Midbrain (tissue), 1 donor: ENCODE results near the gene BMPER.

Experiments
- DNase-seq: peaks from one replicate; lab custom pipeline; 2025; lab: John Stamatoyannopoulos, UW

Gene BMPER

DNA sequence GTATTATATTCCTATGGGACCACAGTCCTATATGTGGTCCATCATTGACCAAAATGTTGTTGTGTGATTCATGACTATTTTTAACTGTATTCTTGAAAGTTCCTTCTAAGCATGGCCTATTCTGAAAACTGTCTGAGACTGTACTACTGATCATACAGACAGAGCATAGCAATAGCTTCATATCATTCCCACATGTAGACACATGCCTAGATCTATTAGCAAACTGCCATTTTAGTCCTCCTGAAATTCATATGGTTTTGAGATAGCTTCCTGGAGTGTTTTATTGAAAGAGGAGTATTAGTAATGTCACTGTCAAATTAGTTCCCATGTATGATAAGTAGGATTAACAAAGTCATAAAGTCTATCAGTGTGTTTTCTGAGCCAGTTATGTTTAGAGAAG, 157.5 kb downstream of the BMPER start:
- DNase-seq, result no peak

GRCh38 chr7:34064519-34065158, 159.3 kb downstream of the BMPER start:
- no peak for DNase-seq

DNA sequence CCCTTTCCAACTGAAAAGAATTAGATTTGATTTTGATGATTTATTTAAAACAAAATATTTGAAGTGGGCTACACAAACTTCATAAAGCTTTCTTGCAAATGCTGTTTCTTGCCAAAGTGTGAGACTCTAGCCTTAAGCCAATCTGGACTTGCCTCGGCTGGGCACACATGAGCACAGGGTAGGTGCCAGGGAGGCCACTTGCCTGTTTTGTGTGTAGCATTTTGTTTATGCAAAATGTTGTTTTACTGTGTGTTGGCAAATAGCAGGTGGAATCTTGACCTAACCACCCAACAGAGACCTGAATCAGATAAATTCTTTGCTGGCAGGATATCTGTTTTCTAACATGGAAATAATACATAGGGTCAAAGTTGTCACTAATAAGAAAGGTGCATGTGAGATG, 161.1 kb downstream of the BMPER start:
- no peak for DNase-seq

DNA sequence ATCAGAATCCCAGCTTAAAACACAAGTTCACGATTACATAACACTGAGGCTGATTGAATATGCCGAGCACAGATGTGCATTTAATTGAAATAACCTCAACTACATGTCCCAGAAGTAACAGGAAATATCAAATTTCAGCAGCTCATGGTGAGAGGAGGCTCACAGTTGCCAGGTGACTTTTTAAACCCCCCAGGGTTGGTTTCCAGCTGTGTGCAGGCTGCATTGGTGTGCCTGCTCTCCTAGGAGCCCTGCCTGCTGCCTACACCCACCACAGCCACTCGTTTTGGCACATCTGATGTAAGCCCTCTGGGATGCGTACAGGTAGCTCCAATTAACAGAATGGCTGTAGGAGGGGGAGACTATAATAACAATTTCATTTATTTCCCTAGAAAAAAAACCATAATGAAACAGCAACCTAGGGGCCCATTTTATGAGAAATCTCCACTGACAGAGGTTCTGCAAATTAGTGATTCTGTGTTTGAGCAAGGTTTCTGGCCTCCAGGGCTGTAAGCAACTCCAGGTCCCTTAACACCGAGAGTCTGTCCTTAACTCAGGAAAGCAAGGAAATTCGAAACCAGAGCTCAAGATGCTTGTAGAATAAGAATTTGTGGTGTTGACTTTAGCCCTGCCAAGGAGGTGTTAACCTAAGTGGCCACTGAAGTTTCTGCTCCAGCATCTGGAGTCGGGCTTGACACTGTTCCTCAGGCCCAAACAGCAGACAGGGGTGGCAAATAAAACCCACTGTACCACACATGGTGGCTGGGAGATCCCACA, 161.9 kb downstream of the BMPER start:
- no peak for DNase-seq

DNA sequence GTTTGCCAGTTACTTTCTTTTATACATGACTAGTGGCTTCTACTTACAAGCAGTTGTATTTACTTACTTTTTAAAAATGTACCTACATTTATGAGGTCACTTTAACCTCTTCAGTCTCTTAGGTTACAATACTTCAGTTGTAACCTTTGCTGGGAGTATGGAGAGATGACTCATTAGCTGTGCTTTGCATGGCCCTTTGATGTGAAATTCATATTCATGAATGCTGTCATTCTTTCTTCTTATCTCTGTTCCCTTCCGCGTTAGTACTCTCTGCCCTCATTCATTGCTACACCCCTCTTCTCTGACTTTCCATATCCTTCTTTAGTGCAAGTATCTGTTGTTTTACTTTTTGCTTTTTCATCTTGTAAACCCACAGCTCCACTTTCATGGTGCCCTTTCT, 164.3 kb downstream of the BMPER start:
- DNase-seq, result no peak

DNA sequence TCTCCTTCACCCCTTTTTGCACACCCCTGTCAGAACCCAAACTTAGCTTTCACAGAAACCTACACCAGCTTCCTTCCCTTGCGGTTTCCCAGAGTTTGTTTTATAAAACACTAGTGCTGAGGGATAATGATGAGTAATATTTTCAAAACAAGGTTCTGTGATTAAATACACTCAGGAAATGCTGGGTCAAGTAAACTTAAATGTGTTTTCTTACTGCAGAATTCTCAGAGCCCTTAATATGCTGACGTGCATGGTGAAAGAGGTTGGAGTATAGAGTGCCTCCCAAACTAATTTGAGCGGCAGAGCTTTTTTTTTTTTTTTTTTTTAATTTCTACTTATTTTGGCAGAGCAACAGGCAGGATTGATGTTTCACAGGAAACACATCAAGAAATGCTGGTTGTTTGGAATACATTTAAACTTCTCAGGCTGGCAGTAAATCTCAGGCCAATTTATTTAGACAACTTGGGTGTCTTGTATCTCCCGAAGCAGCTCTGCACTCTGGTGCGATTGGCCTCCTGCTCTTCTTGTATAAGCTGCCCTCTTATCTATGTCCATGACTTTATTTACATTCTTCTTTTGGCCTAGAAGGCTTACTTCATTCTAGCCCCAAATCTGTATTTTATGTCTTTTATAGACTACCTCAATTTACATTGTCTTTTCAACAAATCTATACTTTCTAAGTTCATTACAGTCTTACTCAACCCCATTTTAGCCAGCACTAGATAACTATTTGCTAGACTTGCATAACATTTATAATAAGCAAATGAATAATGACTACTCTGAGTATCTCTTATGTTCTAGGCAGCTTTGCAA, 165.4 kb downstream of the BMPER start:
- DNase-seq, result no peak

DNA sequence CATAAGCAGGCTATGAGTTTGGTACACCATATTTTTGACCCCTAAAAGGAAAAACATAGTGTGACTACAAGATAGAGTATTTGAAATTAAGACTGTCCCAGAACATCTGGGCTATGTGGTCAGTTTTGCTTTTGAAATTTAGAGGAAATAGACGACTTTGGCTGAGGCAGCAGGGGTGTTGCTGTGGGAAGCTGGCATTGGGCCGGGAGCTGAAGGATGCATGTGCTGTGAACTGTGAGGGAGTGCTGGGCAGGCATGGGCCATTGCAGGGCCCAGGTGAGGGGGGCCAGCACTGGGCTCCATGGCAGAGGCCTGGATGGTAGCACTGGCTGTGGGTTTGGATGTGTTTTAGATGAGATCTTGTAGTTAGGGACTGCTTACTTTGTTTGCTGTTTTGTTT, 168.3 kb downstream of the BMPER start:
- DNase-seq, result no peak

GRCh38 chr7:34074421-34074820, 169.1 kb downstream of the BMPER start:
- DNase-seq, result no peak

DNA sequence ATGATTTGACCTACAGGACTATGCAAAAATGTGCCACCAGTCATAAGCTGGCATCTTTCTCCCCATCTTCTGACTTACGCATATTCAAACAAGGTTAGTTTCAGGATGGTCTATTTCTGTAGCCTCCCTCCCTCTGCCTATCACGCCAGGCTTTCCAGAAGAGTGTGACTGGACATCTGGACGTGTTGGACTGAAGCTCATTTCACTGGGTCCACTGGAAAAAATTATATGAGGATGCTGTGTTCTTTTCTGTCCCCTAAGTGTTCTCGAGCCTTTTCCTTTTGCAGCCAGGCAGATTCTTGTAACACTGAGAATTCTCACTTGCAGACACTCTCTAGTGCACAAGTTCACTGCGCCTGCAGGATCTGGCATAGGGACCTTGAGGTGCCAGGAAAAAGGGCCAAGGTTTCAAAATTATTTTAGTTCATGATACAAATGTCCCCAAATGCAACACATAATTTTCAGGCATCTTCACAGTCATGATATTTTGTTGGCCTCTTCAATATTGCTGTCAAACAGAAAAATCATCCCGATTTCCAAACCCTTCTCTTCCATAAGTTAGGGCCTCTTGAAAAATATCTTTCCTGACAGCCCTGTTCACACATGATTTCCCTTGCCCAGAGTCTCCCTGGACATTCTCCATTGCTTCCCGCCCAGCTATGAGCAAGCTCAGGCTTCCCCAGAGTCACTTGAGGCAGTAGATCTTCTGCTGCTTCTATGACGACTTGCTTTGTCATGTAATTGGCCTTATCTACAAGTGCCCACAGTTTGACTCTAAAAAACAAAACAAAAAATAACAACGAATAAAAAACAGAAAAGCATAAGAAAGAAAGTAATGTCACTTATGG, 170.4 kb downstream of the BMPER start:
- no peak for DNase-seq

- no peak for DNase-seq
These were observed 171.8 kb downstream of the BMPER start for GRCh38 chr7:34077168-34077567.

DNA sequence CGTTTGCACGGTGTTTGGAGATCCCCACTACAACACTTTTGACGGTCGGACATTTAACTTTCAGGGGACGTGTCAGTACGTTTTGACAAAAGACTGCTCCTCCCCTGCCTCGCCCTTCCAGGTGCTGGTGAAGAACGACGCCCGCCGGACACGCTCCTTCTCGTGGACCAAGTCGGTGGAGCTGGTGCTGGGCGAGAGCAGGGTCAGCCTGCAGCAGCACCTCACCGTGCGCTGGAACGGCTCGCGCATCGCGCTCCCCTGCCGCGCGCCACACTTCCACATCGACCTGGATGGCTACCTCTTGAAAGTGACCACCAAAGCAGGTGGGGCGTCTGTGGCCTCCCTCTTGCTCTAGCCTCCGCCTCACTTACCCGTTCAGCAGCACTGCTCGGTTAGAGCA, 173.5 kb downstream of the BMPER start:
- no peak for DNase-seq

GRCh38 chr7:34080513-34080912, 175.2 kb downstream of the BMPER start:
- no peak for DNase-seq

- no peak for DNase-seq
These were observed 176.6 kb downstream of the BMPER start for GRCh38 chr7:34081935-34082334.

DNA sequence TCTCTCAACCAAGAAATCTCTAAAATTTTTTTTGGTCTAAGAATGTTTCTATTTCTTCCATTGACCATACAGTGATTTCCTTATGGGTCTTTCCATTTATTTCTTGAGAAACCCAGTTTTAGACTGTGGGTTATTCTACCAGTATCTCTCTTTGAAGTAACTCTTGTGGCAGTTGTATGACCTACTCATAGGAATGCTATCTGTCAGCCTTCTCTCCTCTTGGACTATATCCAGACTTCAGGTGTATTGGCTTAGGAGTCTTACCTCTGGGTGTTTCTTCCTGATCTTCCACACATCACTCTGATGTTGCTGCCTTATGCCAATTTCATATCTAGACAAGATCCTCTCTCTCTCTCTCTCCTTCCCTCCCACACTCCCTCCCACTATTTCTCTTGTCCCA, 178.1 kb downstream of the BMPER start:
- no peak for DNase-seq

DNA sequence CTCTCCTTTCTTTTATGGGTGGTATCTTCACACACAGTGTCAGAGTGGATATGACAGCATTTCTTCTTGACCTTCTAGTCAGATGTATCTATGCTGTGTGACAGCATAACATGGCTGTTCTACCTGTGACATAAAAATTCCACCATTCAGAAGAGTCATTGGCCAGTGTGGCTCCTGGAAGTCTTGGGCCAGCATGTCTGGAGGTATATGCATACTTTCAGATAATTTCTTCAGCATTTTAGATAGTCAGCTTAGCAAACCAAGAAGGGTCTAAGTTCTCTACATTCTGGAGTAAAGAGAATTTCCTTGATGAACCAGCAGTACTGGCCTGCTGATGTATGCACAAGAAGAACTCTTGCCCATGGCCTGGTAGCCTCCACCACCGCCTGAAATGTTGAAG, 179.3 kb downstream of the BMPER start:
- no peak for DNase-seq

DNA sequence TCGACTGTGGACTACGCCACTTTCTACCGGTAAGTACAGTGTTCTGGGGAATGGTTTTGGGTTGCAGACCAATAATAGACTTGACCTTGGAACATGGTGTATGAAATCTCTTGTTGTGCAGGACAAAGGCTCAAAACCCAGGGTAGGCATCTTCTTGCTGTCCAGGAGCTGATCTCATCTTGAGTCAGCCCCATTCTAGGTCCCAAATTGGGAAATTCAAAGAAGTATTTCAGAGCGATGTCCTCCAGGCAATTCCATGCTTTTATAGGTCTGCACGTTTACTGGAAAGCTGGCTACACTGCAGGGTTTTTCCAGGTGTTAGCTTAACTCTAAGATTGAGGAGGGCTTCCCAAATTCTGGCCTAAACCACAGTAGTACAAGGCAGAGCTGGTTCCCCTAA, 180.7 kb downstream of the BMPER start:
- no peak for DNase-seq

DNA sequence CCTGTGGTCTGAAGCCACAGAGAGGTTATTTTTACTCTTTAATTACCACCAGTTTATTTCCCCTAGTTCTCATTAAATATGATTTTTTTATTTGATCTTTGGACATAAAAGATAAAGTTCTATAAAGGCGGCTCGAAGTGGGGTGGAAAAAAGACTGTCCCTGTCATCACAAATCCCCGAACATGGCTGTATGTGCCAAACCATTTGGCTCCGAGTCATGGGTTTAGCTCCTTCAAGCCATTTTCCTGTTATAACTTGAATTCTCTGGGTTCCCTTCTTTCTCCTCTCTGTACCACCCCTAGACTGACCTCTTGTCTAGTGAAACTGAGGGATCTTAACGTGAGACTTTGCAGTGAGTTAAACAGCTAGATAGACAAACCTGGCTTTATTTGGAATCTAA, 181.6 kb downstream of the BMPER start:
- no peak for DNase-seq

GRCh38 chr7:34087892-34088891, 182.9 kb downstream of the BMPER start:
- DNase-seq, result no peak

- no peak for DNase-seq
These were observed 185.5 kb downstream of the BMPER start for GRCh38 chr7:34090816-34091215.

DNA sequence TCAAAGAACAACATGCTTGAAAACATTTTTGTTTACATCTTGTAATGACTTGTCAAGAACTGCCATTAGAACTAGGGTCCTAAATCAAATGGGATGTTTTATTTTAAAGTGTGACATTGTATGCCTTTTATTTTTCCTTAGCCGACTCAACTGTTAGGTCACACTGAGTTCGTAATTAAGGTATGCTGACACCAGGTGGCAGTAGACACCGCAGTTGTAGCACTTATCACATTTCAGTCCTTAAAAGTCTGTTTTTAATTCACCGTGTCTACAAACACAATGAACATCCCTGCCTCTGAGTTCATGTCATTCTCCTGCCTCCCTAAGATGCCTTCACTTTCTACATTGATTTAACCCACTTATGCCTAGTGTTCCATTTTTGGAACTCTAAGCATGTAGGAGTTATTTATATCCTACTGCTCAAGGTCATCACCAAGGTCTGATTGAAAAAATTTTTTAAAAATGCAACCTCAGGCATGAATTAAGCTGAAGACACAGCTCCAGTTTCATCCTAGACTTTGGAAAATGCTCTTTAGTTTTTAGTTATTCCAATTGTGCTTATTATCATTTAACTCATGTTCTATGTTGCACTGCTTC, 186.1 kb downstream of the BMPER start:
- DNase-seq, result no peak
